GM21526 (cell line): ENCODE results near the gene COX4I1.

ENCODE experiments used
- ATAC-seq: cut with Tn5 transposase; IDR thresholded peaks from one replicate; pipeline ENCODE4 v1.9.1; 2021; ENCODE audit warnings: moderate library complexity; ENCODE audit not compliant: unreplicated experiment, low FRiP score

COX4I1 gene

GRCh38 chr16:85854935-85855334 is 55.4 kb downstream of the COX4I1 start:
- ATAC-seq: no peak

- no peak for ATAC-seq
Observed at GRCh38 chr16:85856079-85856478, 56.6 kb downstream of the COX4I1 start.

GRCh38 chr16:85856585-85856984 is 57.1 kb downstream of the COX4I1 start:
- no peak for ATAC-seq
